Keratinocyte (primary cell): Measurements from ENCODE around the gene LTN1.

Experiments used
- CTCF ChIP-seq, 3 experiments: IDR thresholded peaks in 1 of 3; conservative IDR thresholded peaks in 1 of 3; optimal IDR thresholded peaks in 1 of 3; 2 replicates in 2 of 3; 3 replicates in 1 of 3; pipeline versions ENCODE3 to v1.5.1; 2011; ENCODE audit warnings: low read length in 3 of 3, mild to moderate bottlenecking in 3 of 3, moderate library complexity in 2 of 3, control low read depth in 1 of 3, inconsistent platforms in 1 of 3; ENCODE audit not compliant: insufficient read depth in 2 of 3; ENCODE audit errors: extremely low read depth in 1 of 3
- EZH2 ChIP-seq: IDR thresholded peaks from one replicate; pipeline ENCODE4 v1.6.1; 2012; ENCODE audit warnings: inconsistent platforms, mild to moderate bottlenecking, low read length, moderate library complexity

- TF ChIP-seq CTCF (optimal IDR thresholded peaks at IDR 0.05 in 1 of 3, IDR thresholded peaks at IDR 0.05 in 1 of 3, conservative IDR thresholded peaks at IDR 0.05 in 1 of 3; ENCODE audit: extremely low read depth in 1 of 3, insufficient read depth in 2 of 3, low read length in 3 of 3) (no peak), EZH2 (no peak)
These were observed 49.0 kb downstream of the LTN1 start for GRCh38 chr21:28943631-28944030.
